CD4-positive, alpha-beta T cell treated with Interleukin-1 beta for 1 hour (primary cell): Measurements from ENCODE around the gene NKIRAS1.
"Not testable (repeated sequence)": the region's sequence is repeated elsewhere in the genome, so short reads cannot be mapped to it uniquely, and the experiment has no call there.

Experiments
- DNase-seq, 2 donors: peaks; one replicate each; pipeline ENCODE4 v3.0.0-alpha.2; 2020 to 2022

The NKIRAS1 gene

GRCh38 chr3:23938688-23939087 lies 21.9 kb upstream of the NKIRAS1 start:
- no peak for DNase-seq

GRCh38 chr3:23937296-23937695 lies 20.5 kb upstream of the NKIRAS1 start:
- no peak for DNase-seq

GRCh38 chr3:23934253-23934652 lies 17.5 kb upstream of the NKIRAS1 start:
- no peak for DNase-seq

- no peak for DNase-seq
Observed at GRCh38 chr3:23932571-23932970, 15.8 kb upstream of the NKIRAS1 start.

DNA sequence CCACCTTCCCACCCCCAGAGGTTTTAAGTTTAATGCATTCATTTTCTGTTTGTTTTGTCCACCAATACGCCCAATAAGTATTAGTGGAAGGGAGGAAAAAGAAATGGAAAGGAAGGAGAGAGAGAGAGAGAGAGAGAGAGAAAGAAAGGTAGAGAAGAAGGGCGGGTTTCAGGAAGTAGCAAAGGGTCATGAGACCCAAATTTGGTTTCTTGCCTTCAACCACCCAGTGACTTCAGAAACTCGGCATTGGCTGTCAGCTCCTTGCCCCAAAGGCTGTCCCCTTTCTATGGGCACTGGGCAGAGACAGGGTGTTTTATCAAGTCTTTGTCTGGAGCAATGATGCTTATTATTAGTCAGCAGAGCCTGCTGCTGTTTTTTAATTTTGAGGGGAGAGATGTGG lies 14.8 kb upstream of the NKIRAS1 start:
- no peak for DNase-seq

- no peak for DNase-seq
Observed at GRCh38 chr3:23928524-23928923, 11.7 kb upstream of the NKIRAS1 start.

GRCh38 chr3:23926736-23927135 lies 9.9 kb upstream of the NKIRAS1 start:
- DNase-seq, result no peak

GRCh38 chr3:23926246-23926645 lies 9.5 kb upstream of the NKIRAS1 start:
- no peak for DNase-seq

- DNase-seq, result no peak
Observed at GRCh38 chr3:23923786-23924185, 7.0 kb upstream of the NKIRAS1 start.

DNA sequence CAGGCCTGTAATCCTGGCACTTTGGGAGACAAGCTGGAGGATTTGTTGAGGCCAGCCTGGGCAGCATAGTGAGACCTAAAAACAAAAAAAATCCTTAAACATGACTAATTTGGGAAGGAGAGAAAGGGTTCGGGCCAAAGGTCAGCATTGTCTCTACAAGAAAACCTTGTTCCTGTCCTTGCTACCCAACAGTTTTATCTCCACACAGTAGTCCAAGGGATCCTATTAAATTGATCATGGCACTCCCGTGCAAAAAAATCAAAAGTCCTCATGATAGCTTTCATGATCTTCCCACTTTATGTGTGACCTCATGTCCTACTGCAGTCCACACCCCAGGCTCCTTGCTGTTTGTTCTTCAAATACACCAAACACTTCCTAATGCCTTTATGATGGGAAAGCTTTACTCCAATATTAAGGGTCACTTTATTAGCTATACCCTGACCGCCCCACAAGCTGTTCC lies 4.3 kb upstream of the NKIRAS1 start:
- DNase-seq, result no peak

- DNase-seq, result no peak
Observed at GRCh38 chr3:23920151-23920655, 3.4 kb upstream of the NKIRAS1 start.

- no peak for DNase-seq
Observed at GRCh38 chr3:23919628-23920027, 2.8 kb upstream of the NKIRAS1 start.

DNA sequence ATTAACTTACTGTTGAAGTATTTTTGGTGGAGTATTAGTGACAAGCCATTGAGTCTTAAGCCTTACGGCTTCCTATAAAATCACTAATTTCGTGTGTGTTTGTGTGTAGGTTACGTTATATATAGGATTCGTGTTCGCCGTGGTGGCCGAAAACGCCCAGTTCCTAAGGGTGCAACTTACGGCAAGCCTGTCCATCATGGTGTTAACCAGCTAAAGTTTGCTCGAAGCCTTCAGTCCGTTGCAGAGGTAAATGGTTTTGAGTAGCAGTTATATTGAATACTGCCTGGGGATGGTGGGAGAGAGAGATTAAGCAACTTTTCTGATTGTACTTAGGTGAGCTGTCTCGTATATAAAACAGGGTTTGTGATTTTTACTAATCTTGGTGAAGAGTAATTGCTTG lies 1.5 kb upstream of the NKIRAS1 start:
- DNase-seq, result not testable (repeated sequence)

DNA sequence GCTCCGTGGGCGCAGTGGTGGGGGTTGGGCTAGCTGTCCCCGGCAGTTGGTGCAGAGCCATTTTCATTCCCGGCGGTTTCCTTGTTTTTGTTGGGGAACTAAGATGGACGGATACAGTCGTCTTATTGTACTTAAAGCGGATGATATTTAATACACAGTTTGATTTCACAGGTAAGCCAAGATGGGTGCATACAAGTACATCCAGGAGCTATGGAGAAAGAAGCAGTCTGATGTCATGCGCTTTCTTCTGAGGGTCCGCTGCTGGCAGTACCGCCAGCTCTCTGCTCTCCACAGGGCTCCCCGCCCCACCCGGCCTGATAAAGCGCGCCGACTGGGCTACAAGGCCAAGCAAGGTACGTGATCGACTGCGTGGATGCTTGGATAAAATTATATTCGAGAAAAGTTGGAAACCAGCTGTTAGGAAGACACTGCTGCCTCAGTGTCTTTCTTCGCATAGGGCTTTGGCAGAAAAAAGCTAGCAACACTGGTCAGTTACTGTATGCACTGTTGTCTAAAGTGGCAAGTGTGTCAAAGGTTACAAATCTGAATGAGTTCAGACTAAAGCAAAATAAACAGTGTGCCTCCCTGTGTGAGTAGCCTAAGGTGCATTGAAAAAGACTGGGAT lies 1.0 kb upstream of the NKIRAS1 start:
- not testable (repeated sequence) for DNase-seq

DNA sequence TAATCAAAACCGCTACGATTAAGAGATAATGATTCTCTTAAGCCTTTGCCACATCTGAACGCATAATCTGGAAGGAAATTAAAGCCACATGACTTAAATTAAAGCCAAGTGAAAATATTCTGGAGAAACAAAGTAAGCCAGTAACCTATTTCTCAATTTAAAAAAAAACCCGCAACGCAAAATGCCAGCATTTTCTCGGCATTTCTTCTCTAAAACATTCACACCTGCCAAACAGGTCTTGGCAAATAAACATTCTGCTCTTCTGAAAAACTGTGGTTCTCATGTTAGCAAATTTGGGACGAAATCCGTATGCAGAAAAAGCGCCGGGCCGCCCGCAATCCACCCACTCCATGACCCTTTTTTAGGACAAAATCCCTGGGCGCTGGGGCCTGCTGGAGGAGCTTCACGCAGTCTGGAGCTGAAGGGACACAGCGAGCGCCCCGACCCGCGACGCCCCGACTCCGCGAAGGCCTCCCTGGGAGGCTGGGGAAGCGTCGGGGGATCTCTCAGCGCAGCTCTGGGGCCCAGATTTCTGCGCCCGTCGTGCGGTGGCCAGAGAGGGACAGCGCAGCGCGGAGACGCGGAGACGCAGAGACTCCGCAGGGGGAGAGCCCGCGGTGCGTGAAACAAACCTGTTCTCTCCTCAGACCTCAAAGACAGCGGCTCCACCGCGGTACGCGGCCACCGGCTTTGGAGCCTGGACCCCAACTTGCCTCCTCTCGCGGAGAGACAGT lies 471 bp downstream of the NKIRAS1 start:
- no peak for DNase-seq

DNA sequence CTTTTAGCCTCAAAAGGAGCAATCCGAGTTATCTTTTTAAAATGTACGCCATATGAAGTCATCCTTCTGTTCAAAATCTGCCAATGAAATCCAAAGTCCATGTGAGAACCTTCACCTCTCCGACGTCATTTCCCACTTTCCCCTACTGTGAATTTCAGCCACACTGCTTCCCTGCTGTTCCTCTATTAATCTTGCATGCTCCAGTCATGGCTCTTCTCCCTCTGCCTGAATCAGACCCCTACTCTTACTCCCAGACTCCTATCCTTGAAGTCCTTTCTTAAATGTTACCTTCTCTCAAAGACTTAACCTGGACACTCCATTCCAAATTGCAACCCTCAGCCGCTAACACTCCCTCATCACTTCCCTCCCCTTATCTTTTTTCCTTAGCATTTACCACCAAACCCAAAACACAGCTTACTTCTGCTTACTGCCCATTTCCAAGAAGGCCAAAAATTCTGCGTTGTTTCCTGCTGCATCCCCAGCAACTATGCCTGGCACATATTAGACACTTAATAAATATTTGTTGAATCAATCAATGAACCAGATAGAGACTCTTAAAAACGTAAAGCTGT lies 1.2 kb downstream of the NKIRAS1 start:
- DNase-seq, result no peak

DNA sequence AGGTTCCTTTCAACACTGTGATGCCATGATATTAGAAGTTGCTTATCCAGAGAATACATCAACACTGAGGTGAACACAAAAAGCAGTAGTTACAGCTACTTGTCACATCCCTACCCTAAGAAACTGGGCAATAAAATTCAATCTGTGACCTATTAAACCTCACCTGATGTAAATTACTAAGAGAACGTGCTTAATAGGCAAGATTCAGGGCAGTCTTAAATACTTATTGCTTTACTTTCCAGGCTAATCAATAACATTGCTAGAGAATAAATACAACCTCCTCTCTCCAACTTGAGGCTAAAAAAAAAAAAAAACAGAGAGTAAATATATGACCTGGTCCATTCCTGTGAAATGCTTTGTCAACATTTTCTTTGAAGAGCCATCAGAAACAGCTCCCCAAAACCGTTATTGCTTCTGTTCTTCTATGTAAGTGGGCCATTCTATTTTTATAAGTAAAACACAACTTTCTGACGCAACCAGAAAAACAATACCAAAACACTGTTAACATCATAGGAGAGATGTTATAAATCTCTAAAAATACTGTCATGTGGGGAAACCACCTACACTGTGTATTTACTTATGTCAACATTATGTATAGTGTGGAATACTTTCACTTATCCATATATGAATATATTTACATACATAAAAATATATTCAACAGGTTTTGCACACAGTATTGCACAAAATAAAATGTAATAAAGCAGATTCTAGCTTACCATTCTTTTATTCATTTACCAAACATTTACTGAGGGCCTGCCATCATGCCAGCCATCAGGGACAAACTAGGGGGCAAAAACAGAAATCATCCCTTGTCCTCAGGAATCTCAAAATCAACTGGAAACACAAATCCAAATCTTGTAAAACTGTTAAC lies 2.7 kb downstream of the NKIRAS1 start:
- DNase-seq, result no peak

GRCh38 chr3:23913182-23913581 lies 3.6 kb downstream of the NKIRAS1 start:
- no peak for DNase-seq

GRCh38 chr3:23912335-23912734 lies 4.5 kb downstream of the NKIRAS1 start:
- not testable (repeated sequence) for DNase-seq

DNA sequence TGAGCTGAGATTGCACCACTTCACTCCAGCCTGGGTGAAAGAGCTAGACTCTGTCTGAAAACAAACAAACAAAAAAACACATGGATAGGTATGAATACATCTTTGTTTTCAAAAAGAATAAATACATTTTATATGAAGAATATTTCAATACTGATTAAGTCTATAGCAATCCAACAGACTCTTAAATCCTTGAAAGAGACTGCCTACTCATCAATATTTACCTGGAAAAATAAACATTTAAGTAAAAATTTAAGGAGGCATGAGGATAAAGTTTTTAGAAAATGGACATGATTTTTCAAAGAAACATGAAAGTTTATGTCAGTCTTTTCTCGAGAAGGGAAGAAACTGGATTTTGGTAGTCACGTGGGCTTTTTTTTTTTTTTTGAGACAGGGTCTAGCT lies 5.4 kb downstream of the NKIRAS1 start:
- no peak for DNase-seq

DNA sequence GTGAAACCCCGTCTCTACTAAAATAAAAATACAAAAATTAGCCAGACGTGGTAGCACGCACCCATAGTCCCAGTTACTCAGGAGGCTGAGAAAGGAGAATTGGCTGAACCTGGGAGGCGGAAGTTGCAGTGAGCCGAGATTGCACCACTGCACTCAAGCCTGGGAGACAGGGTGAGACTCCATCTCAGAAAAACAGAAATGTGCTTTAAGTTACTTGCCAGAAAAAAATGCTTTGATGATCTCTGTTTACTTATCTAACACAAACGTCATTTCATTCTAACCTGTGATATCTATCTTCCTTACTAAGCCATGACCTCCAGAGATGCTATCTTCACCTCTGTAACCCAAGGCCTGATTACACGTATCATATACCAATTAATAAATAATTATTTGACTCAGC lies 7.4 kb downstream of the NKIRAS1 start:
- DNase-seq, result no peak

DNA sequence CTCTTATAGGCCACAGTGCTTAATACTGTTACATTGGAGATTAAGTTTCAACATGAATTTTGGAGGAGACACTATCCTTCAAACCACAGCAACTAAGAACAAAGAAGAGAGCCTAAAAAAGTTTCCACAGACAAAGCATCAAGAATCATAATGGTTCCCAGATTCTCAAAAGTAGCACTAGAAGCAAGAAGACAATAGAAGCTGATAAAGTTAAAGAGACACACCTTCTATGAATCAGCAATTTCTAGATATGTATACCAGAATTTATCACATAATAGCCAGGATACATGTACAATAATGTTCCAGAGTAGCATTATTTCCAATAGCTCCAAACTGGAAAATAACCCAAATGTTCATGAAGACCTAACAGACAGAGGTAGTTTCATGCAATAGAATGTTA lies 12.2 kb downstream of the NKIRAS1 start:
- DNase-seq, result no peak

GRCh38 chr3:23900744-23901143 lies 16.0 kb downstream of the NKIRAS1 start:
- DNase-seq, result no peak
